Measurements from ENCODE around the gene MRPL18. TPM values are rescaled to one million over a fixed set of nuclear protein-coding genes. Genes with fewer than 3 reads are reported as not detected.
"Not testable (repeated sequence)": the region's sequence is repeated elsewhere in the genome, so short reads cannot be mapped to it uniquely, and the experiment has no call there.

The MRPL18 gene
- total RNA-seq, 4 donors from 2014 or later: 25.1 to 58.5 (median 35.7) TPM

DNA sequence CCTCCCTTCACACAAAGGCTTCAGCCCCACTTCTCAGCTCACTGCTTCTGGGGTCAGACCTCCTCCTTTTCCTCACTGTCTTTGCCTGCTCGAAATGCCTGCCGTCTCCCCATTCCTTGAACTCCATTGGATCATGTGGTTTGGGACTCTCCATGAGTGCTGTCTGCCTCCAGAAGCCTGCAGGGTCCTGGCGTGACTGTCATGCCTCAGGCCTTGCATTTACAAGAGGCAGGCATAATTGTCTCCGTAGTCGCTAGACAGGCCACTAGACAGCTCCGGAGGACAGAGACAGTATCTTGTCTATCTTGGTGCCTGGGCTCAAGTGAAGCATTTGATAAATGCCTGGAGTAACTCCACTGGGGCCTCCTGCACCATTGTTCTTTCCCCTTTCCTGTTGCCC, 25.1 kb downstream of the MRPL18 start:
- DNase-seq: peak in 1 of 3 donors; percentile 10
- Histone ChIP-seq H3K27ac (no peak overlapping the region), H3K27me3 (no peaks in the 10 kb centered on the region), H3K4me1 (no peaks in the 10 kb centered on the region), H3K9me3 (no peaks in the 10 kb centered on the region), H3K36me3 (no peaks in the 10 kb centered on the region), H3K4me3 (no peak overlapping the region)
- no peak for TF ChIP-seq CTCF (IDR thresholded peaks at IDR 0.05)
- no peak for TF ChIP-seq POLR2A (IDR thresholded peaks at IDR 0.05)

DNA sequence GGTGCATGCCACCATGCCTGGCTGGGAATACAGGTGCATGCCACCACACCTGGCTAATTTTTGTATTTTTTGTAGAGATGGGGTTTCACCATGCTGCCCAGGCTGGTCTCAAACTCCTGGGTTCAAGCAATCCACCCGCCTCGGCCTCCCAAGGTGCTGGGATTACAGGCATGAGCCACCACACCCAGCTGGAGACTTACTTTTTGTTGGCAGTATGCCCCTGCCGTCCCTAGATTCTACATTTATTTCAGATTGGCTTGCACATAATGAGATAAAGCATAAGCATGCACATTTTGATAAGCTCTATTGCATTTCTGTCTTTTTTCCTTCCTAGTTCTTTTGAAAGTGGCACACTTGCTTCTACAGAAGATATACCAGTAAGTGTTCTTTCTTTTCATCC, 26.5 kb downstream of the MRPL18 start:
- H3K4me1 ChIP-seq, H3K36me3 ChIP-seq, H3K27ac ChIP-seq, H3K4me3 ChIP-seq, H3K9me3 ChIP-seq, H3K27me3 ChIP-seq: not testable (repeated sequence)
- peak in 1 of 3 donors; percentile 30 for DNase-seq

DNA sequence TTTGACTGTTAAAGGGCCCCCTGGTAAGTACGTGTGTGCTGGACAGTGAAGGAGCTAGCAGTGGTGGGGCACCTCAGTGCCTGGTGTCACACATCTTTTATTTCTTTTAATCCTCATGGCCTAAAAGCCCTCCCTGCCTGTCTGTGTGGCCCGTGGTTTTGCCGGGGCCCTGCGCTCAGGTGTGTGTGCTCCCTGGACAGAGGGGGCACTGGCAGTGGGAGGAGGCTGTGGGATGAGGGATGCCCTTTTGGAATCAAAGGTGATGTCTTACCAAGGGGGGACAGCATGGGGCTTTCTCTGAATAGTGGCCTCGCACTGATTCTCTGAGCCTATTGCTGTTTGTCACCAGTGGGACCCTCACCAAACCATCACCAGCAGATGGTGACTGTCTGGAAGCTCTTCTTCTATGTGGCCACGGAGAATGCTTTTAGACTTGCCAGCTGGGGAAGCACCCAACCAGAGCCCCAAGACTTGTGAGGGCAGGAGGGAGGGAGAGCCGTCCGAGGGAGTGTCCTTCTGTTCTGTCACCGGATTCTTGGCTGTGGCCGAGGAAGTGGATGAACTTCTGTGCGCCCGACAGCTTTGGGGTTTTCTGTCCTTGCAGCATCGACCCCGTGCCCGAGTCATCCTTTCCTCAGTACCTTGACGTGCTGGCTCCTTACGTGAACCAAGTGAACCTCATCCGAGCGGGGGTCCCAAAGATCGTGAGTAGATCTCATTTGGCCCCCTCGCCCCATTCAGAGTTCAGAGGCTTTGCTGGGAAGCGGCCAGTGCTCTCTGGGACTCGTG, 27.9 kb downstream of the MRPL18 start:
- no peak for TF ChIP-seq POLR2A (IDR thresholded peaks at IDR 0.05)
- Histone ChIP-seq H3K9me3 (no peaks in the 10 kb centered on the region), H3K27ac (no peak overlapping the region), H3K36me3 (no peaks in the 10 kb centered on the region), H3K27me3 (no peaks in the 10 kb centered on the region), H3K4me3 (no peak overlapping the region), H3K4me1 (no peaks in the 10 kb centered on the region)
- DNase-seq: peak in 1 of 3 donors; percentile 39

- Histone ChIP-seq H3K9me3 (no peaks in the 10 kb centered on the region), H3K27me3 (no peaks in the 10 kb centered on the region), H3K4me1 (no peaks in the 10 kb centered on the region), H3K4me3 (no peak overlapping the region), H3K27ac (no peak overlapping the region), H3K36me3 (no peaks in the 10 kb centered on the region)
- no peak for DNase-seq
- TF ChIP-seq POLR2A (IDR thresholded peaks at IDR 0.05) (no peak), CTCF (IDR thresholded peaks at IDR 0.05) (no peak)
Observed at GRCh38 chr6:159819098-159819497, 28.8 kb downstream of the MRPL18 start.

- Histone ChIP-seq H3K9me3 (no peaks in the 10 kb centered on the region), H3K4me1 (no peaks in the 10 kb centered on the region), H3K4me3 (peak overlapping the region in 1 of 4 donors; percentile 10), H3K27me3 (no peaks in the 10 kb centered on the region), H3K27ac (no peak overlapping the region), H3K36me3 (no peaks in the 10 kb centered on the region)
- no peak for TF ChIP-seq POLR2A (IDR thresholded peaks at IDR 0.05)
- peak in 2 of 3 donors; percentile 32 to 50 for DNase-seq
Observed at GRCh38 chr6:159819932-159820640, 29.8 kb downstream of the MRPL18 start.

GRCh38 chr6:159821122-159821521, 30.9 kb downstream of the MRPL18 start:
- Histone ChIP-seq H3K9me3 (no peaks in the 10 kb centered on the region), H3K4me1 (no peaks in the 10 kb centered on the region)
- no peak for DNase-seq

More at GRCh38 chr6:159821122-159821521, 30.9 kb downstream of the MRPL18 start:
- TF ChIP-seq CTCF (IDR thresholded peaks at IDR 0.05) (no peak), POLR2A (IDR thresholded peaks at IDR 0.05) (no peak)
- no peak overlapping the region for H3K4me3 ChIP-seq
- H3K27ac ChIP-seq: no peak overlapping the region
- H3K36me3 ChIP-seq: no peaks in the 10 kb centered on the region
- no peaks in the 10 kb centered on the region for H3K27me3 ChIP-seq
